Osteoblast (primary cell): ENCODE measurements around the gene KCNA10. TPM values are rescaled to one million over a fixed set of nuclear protein-coding genes. Genes with fewer than 3 reads are reported as not detected.

Experiments used
- DNase-seq: peaks from one replicate; pipeline ENCODE4 v3.0.0; 2011; ENCODE audit warnings: low spot score, mixed read lengths; ENCODE audit not compliant: insufficient read length; ENCODE audit errors: missing footprints
- H2AFZ ChIP-seq: 2 replicates; pipeline ENCODE4 v1.6.0; 2011; ENCODE audit warnings: mild to moderate bottlenecking, low read length
- H3K27ac ChIP-seq: 2 replicates; pipeline ENCODE4 v1.5.1; 2011; ENCODE audit warnings: mild to moderate bottlenecking, low read depth, low read length, moderate library complexity
- H3K27me3 ChIP-seq: 2 replicates; pipeline ENCODE4 v1.6.0; 2012; ENCODE audit warnings: mild to moderate bottlenecking, control low read depth, inconsistent platforms, low read length, moderate library complexity; ENCODE audit not compliant: insufficient read depth
- H3K36me3 ChIP-seq: 2 replicates; pipeline ENCODE4 v1.5.1; 2011; ENCODE audit warnings: mild to moderate bottlenecking, low read length, control low read depth, moderate library complexity; ENCODE audit not compliant: insufficient read depth
- H3K4me1 ChIP-seq: 2 replicates; pipeline ENCODE4 v1.5.1; 2011; ENCODE audit warnings: mild to moderate bottlenecking, low read length, control low read depth, moderate library complexity; ENCODE audit not compliant: insufficient read depth
- H3K4me2 ChIP-seq: 2 replicates; pipeline ENCODE4 v1.6.0; 2011; ENCODE audit warnings: mild to moderate bottlenecking, low read length; ENCODE audit not compliant: insufficient read depth
- H3K4me3 ChIP-seq: fragments of 200-600 bp; sonication (generic); 3 replicates; pipeline ENCODE4 v1.5.1; 2012; ENCODE audit warnings: mild to moderate bottlenecking, low read length, inconsistent platforms; ENCODE audit not compliant: insufficient read depth
- H3K79me2 ChIP-seq: 2 replicates; pipeline ENCODE4 v1.6.0; 2012; ENCODE audit warnings: mild to moderate bottlenecking, low read length, control low read depth, inconsistent platforms; ENCODE audit not compliant: insufficient read depth
- H3K9me3 ChIP-seq: 2 replicates; pipeline ENCODE4 v1.5.1; 2011; ENCODE audit warnings: low read depth, low read length, control low read depth
- H4K20me1 ChIP-seq: 2 replicates; pipeline ENCODE4 v1.6.0; 2012; ENCODE audit warnings: mild to moderate bottlenecking, low read length, control low read depth; ENCODE audit not compliant: insufficient read depth
- CTCF ChIP-seq: IDR thresholded peaks from 2 replicates; pipeline ENCODE4 v1.5.1; 2011; ENCODE audit warnings: mild to moderate bottlenecking, low read depth, low read length, moderate library complexity; ENCODE audit errors: extremely low read depth
- total RNA-seq: library from RNA; depleted of rRNA; stranded (reverse); fragments of >200 nt; gene quantifications from 2 replicates; pipeline ENCODE4 v1.2.3, GENCODE V29; 2012

Gene KCNA10
- total RNA-seq, 1 donor = not detected

GRCh38 chr1:110555807-110556470, 37.0 kb upstream of the KCNA10 start:
- peak overlapping the region; percentile 61 for H3K4me2 ChIP-seq
- no peaks in the 10 kb centered on the region for H4K20me1 ChIP-seq
- no peak overlapping the region for H3K27ac ChIP-seq
- no peaks in the 10 kb centered on the region for H3K79me2 ChIP-seq
- peaks cover 39% of the 10 kb centered on the region for H3K27me3 ChIP-seq
- DNase-seq = no peak
- no peaks in the 10 kb centered on the region for H3K36me3 ChIP-seq
- no peak for TF ChIP-seq CTCF
- H2AFZ ChIP-seq = no peak overlapping the region
- H3K4me1 ChIP-seq = peaks cover 5% of the 10 kb centered on the region
- H3K4me3 ChIP-seq = peak overlapping the region; percentile 45
- no peaks in the 10 kb centered on the region for H3K9me3 ChIP-seq

DNA sequence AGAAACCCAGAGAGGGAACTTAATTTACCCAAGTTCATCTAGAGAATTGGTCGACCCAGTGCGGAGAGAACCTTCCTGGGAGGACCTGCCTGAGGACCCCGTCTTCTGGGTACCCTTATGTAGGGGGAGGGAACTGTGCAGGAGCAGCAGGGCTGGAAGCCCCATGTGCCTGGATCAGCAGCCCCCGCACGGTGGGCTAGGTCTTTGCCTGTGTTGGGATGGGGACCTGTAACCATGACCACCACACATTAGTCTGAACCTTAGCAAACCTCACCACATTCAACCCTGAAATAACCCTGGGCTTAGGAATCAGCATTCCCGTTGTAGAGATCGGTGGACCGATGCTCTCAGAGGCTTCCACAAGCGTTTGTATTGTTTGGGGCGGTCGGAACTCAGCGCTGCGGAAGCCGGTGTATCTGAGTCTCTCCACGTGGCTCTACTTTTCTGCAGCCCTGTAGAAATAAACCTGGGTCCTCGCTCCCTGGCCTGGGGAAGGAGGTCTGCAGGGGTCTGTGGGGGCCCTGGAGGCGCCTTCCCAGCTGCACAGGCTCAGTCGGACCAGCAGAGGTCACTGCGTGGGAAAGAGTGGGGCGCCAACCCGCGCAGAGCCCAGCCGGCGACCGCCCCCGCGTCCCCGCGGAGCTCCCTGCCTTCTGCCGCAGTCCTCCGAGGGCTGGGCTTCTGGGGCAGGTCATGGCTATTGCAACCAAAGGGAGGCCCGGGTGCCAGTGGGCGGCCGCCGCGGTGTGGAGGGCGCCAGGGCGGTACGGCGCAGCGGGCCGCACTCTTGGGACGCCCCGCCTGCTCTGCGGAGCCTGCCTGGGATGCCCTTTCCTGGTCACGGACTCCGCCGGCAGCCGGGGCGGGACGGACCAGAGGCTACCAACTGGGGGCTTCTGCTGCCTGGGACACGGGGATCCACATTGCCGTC, 36.2 kb upstream of the KCNA10 start:
- Histone ChIP-seq H3K27ac (no peak overlapping the region), H3K9me3 (no peaks in the 10 kb centered on the region), H3K36me3 (no peaks in the 10 kb centered on the region), H3K27me3 (peaks cover 39% of the 10 kb centered on the region), H3K4me1 (peaks cover 5% of the 10 kb centered on the region), H2AFZ (no peak overlapping the region), H3K79me2 (no peaks in the 10 kb centered on the region), H4K20me1 (no peaks in the 10 kb centered on the region), H3K4me2 (peak overlapping the region; percentile 61), H3K4me3 (peak overlapping the region; percentile 45)
- TF ChIP-seq CTCF = peak; percentile 45
- DNase-seq = no peak

DNA sequence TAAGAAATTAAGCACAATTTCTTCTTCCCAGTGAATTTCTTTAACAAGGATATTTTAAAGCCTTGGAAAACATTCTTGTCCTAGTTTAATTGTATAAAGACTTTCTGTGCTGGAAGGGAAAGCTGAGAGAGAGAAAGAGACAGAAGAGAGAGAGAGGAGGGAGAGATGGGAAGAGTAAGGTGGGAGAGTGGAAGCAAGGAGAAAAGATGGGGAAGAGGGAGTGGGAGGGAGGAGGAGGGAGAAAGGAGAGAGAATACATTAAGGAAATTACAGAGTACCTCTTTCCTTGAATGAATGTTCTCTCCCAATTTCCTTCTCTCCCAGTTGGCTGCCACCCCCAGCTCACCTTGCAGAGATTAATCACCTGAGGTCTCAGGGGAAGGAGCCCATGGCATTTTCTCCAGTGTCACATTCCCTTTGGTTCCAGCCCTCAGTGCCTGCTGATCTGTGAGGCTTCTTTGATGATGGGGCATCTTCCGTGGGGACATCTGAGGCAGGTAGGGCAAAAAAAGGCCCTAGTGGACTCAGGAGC, 32.4 kb upstream of the KCNA10 start:
- Histone ChIP-seq H3K79me2 (no peaks in the 10 kb centered on the region), H3K27me3 (peaks cover 31% of the 10 kb centered on the region), H4K20me1 (no peaks in the 10 kb centered on the region), H3K4me1 (peaks cover 5% of the 10 kb centered on the region), H3K4me2 (no peak overlapping the region), H3K27ac (no peak overlapping the region), H3K4me3 (no peak overlapping the region), H2AFZ (no peak overlapping the region), H3K36me3 (no peaks in the 10 kb centered on the region), H3K9me3 (no peaks in the 10 kb centered on the region)
- TF ChIP-seq CTCF = no peak
- DNase-seq = no peak

- Histone ChIP-seq H3K4me1 (no peaks in the 10 kb centered on the region), H3K27me3 (peaks cover 16% of the 10 kb centered on the region), H2AFZ (no peak overlapping the region), H3K79me2 (no peaks in the 10 kb centered on the region), H3K9me3 (no peaks in the 10 kb centered on the region), H3K27ac (no peak overlapping the region), H4K20me1 (no peaks in the 10 kb centered on the region), H3K36me3 (no peaks in the 10 kb centered on the region), H3K4me2 (no peak overlapping the region), H3K4me3 (no peak overlapping the region)
- DNase-seq = no peak
- no peak for TF ChIP-seq CTCF
These were observed 30.9 kb upstream of the KCNA10 start for GRCh38 chr1:110549831-110550230.
